NCI-H2107 treated with DMSO at 0.1 percent for 48 hours (cell line): ENCODE results near the gene CCDC57.
"Not testable (repeated sequence)": the region's sequence is repeated elsewhere in the genome, so short reads cannot be mapped to it uniquely, and the experiment has no call there.

Experiments used
- DNase-seq: peaks from one replicate; lab custom pipeline; 2025; ENCODE audit not compliant: unreplicated experiment; lab: John Stamatoyannopoulos, UW

The CCDC57 gene

GRCh38 chr17:82212331-82213250 is at the start of gene CCDC57:
TSS of gene CCDC57 (minus strand) at chr17:82212842. CDS start at chr17:82201944, 10,898 bp downstream.
- DNase-seq, result no peak

GRCh38 chr17:82262344-82262743 is 49.7 kb upstream of the CCDC57 start:
- no peak for DNase-seq

GRCh38 chr17:82259972-82260961 is 47.6 kb upstream of the CCDC57 start:
- DNase-seq, result not testable (repeated sequence)

- no peak for DNase-seq
Measured at GRCh38 chr17:82258555-82258954, 45.9 kb upstream of the CCDC57 start.

- DNase-seq, result no peak
Measured at GRCh38 chr17:82257473-82257872, 44.8 kb upstream of the CCDC57 start.

- DNase-seq, result no peak
Measured at GRCh38 chr17:82256242-82256885, 43.7 kb upstream of the CCDC57 start.

- no peak for DNase-seq
Measured at GRCh38 chr17:82255402-82255972, 42.8 kb upstream of the CCDC57 start.

- DNase-seq, result not testable (repeated sequence)
Measured at GRCh38 chr17:82254746-82255145, 42.1 kb upstream of the CCDC57 start.

GRCh38 chr17:82254096-82254495 is 41.5 kb upstream of the CCDC57 start:
- DNase-seq, result not testable (repeated sequence)

- DNase-seq, result no peak
Measured at GRCh38 chr17:82253179-82253544, 40.5 kb upstream of the CCDC57 start.

- no peak for DNase-seq
Measured at GRCh38 chr17:82252511-82253178, 40.0 kb upstream of the CCDC57 start.

- DNase-seq, result no peak
Measured at GRCh38 chr17:82250868-82251500, 38.3 kb upstream of the CCDC57 start.

GRCh38 chr17:82249896-82250581 is 37.4 kb upstream of the CCDC57 start:
- DNase-seq, result no peak

GRCh38 chr17:82248815-82249674 is 36.4 kb upstream of the CCDC57 start:
- DNase-seq, result no peak

GRCh38 chr17:82247856-82248671 is 35.4 kb upstream of the CCDC57 start:
- no peak for DNase-seq

GRCh38 chr17:82247182-82247823 is 34.7 kb upstream of the CCDC57 start:
- DNase-seq, result no peak
